IMR-90 (cell line): ENCODE measurements around the gene MOB3A.

Experiments used
- POLR2A ChIP-seq: IDR thresholded peaks from 2 replicates; pipeline ENCODE4 v1.6.1; 2012; ENCODE audit warnings: mild to moderate bottlenecking, low read depth, low read length
- RAD21 ChIP-seq: IDR thresholded peaks from 2 replicates; pipeline ENCODE4 v1.6.1; 2012; ENCODE audit warnings: low read length, improper control_type of control experiment
- TF ChIP-seq, protein P1 (sequence below): conservative IDR thresholded peaks from 2 replicates; pipeline ENCODE4 v1.5.1; 2012; ENCODE audit warnings: mild to moderate bottlenecking, low read depth, low read length, improper control_type of control experiment

DNA sequence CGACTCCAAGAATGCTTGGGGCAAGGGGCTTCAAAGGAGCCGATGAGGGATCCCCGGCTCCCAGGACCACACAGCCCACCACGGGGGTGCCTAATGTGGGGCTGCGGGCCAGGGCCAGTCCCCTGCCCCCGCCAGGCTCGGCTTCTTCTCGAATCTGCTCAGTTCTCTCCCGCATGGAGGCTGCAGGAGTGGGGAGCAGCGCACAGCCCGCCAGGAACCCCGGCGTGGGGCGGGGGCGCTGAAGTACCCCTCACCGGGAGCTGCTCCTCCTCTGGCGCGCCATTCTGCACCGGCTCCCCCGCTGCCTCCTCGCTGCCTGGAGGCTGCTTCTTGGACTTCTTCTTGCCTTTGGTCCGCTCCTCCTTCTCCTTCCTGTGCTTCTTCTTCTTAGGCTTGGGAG lies 15.3 kb upstream of the MOB3A start:
- TF ChIP-seq, protein P1, sequence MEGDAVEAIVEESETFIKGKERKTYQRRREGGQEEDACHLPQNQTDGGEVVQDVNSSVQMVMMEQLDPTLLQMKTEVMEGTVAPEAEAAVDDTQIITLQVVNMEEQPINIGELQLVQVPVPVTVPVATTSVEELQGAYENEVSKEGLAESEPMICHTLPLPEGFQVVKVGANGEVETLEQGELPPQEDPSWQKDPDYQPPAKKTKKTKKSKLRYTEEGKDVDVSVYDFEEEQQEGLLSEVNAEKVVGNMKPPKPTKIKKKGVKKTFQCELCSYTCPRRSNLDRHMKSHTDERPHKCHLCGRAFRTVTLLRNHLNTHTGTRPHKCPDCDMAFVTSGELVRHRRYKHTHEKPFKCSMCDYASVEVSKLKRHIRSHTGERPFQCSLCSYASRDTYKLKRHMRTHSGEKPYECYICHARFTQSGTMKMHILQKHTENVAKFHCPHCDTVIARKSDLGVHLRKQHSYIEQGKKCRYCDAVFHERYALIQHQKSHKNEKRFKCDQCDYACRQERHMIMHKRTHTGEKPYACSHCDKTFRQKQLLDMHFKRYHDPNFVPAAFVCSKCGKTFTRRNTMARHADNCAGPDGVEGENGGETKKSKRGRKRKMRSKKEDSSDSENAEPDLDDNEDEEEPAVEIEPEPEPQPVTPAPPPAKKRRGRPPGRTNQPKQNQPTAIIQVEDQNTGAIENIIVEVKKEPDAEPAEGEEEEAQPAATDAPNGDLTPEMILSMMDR, result no peak
- TF ChIP-seq RAD21, result no peak
- TF ChIP-seq POLR2A, result no peak
